WTC11 (cell line): ENCODE data around the gene CEACAM16.

ENCODE experiments used
- CREM ChIP-seq: sonication (generic); formaldehyde crosslinking; IDR thresholded peaks from 2 replicates; pipeline ENCODE4 v1.8.1; 2022; ENCODE audit warnings: mild to moderate bottlenecking, missing genetic modification reagents, moderate library complexity
- E2F4 ChIP-seq: sonication (generic); formaldehyde crosslinking; IDR thresholded peaks from 2 replicates; pipeline ENCODE4 v1.8.1; 2022; ENCODE audit warnings: low read depth, mild to moderate bottlenecking, moderate library complexity, missing genetic modification reagents, borderline replicate concordance
- ETV6 ChIP-seq: sonication (generic); formaldehyde crosslinking; IDR thresholded peaks from 2 replicates; pipeline ENCODE4 v1.8.1; 2022; ENCODE audit warnings: mild to moderate bottlenecking, missing genetic modification reagents
- FOXK1 ChIP-seq: sonication (generic); formaldehyde crosslinking; IDR thresholded peaks from 2 replicates; pipeline ENCODE4 v1.8.0; 2022; ENCODE audit warnings: mild to moderate bottlenecking, moderate library complexity, missing genetic modification reagents
- GABPB1 ChIP-seq: sonication (generic); formaldehyde crosslinking; IDR thresholded peaks from 2 replicates; pipeline ENCODE4 v1.8.1; 2023; ENCODE audit warnings: mild to moderate bottlenecking, missing genetic modification reagents
- GRHL2 ChIP-seq: fragments of 250-450 bp; sonication (Bioruptor Pico); IDR thresholded peaks from 2 replicates; pipeline ENCODE4 v1.8.0; 2022; ENCODE audit warnings: mild to moderate bottlenecking, moderate library complexity; ENCODE audit not compliant: insufficient replicate concordance, severe bottlenecking
- NR3C1 ChIP-seq: sonication (generic); formaldehyde crosslinking; conservative IDR thresholded peaks from 2 replicates; pipeline ENCODE4 v1.8.1; 2023; ENCODE audit warnings: low read depth, mild to moderate bottlenecking, missing genetic modification reagents
- SMAD4 ChIP-seq: sonication (generic); formaldehyde crosslinking; IDR thresholded peaks from 2 replicates; pipeline ENCODE4 v1.8.0; 2022; ENCODE audit warnings: mild to moderate bottlenecking, missing genetic modification reagents
- TF ChIP-seq, protein P1 (sequence below): fragments of 200-600 bp; IDR thresholded peaks from 2 replicates; pipeline ENCODE4 v1.8.0; 2022; ENCODE audit warnings: antibody characterized with exemption
- TF ChIP-seq, protein P2 (sequence below): sonication (generic); formaldehyde crosslinking; IDR thresholded peaks from 2 replicates; pipeline ENCODE4 v1.8.1; 2023; ENCODE audit warnings: mild to moderate bottlenecking, missing genetic modification reagents
- TF ChIP-seq, protein P3 (sequence below): sonication (generic); formaldehyde crosslinking; IDR thresholded peaks from 2 replicates; pipeline ENCODE4 v1.8.1; 2023; ENCODE audit warnings: mild to moderate bottlenecking, missing genetic modification reagents, moderate library complexity

DNA sequence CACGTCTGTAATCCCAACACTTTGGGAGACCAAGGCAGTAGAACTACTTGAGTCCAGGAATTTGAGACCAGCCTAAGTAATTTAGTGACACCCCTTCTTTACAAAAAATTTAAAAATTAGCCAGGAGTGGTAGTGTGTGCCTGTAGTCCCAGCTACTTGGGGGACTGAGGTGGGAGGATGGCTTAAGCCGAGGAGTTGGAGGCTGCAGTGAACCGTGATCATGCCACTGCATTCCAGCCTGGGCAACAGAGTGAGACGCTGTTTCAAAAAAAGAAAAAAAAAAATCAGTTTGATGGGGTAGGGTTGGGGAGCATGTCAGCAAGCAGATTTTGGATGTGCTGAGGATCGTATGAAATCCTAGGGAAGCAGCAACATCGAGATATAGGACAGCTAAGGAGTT, 23.4 kb upstream of the CEACAM16 start:
- TF ChIP-seq SMAD4 (CRISPR knock-in tag) (no peak), CREM (CRISPR knock-in tag) (no peak), ETV6 (no peak), NR3C1 (CRISPR knock-in tag) (no peak), GABPB1 (CRISPR knock-in tag) (no peak), FOXK1 (CRISPR knock-in tag) (no peak), GRHL2 (CRISPR knock-in tag) (no peak), E2F4 (CRISPR knock-in tag) (no peak)
- TF ChIP-seq, protein P1, sequence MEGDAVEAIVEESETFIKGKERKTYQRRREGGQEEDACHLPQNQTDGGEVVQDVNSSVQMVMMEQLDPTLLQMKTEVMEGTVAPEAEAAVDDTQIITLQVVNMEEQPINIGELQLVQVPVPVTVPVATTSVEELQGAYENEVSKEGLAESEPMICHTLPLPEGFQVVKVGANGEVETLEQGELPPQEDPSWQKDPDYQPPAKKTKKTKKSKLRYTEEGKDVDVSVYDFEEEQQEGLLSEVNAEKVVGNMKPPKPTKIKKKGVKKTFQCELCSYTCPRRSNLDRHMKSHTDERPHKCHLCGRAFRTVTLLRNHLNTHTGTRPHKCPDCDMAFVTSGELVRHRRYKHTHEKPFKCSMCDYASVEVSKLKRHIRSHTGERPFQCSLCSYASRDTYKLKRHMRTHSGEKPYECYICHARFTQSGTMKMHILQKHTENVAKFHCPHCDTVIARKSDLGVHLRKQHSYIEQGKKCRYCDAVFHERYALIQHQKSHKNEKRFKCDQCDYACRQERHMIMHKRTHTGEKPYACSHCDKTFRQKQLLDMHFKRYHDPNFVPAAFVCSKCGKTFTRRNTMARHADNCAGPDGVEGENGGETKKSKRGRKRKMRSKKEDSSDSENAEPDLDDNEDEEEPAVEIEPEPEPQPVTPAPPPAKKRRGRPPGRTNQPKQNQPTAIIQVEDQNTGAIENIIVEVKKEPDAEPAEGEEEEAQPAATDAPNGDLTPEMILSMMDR: no peak
- TF ChIP-seq, protein P2, sequence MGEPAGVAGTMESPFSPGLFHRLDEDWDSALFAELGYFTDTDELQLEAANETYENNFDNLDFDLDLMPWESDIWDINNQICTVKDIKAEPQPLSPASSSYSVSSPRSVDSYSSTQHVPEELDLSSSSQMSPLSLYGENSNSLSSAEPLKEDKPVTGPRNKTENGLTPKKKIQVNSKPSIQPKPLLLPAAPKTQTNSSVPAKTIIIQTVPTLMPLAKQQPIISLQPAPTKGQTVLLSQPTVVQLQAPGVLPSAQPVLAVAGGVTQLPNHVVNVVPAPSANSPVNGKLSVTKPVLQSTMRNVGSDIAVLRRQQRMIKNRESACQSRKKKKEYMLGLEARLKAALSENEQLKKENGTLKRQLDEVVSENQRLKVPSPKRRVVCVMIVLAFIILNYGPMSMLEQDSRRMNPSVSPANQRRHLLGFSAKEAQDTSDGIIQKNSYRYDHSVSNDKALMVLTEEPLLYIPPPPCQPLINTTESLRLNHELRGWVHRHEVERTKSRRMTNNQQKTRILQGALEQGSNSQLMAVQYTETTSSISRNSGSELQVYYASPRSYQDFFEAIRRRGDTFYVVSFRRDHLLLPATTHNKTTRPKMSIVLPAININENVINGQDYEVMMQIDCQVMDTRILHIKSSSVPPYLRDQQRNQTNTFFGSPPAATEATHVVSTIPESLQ (CRISPR knock-in tag): no peak
- TF ChIP-seq, protein P3, sequence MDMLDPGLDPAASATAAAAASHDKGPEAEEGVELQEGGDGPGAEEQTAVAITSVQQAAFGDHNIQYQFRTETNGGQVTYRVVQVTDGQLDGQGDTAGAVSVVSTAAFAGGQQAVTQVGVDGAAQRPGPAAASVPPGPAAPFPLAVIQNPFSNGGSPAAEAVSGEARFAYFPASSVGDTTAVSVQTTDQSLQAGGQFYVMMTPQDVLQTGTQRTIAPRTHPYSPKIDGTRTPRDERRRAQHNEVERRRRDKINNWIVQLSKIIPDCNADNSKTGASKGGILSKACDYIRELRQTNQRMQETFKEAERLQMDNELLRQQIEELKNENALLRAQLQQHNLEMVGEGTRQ: no peak
